ENCODE measurements around the gene SMIM33.

The SMIM33 gene

GRCh38 chr5:139462586-139463276 is 8.1 kb upstream of the SMIM33 start, which contains the start of gene ECSCR:
TSS of gene ECSCR (minus strand) at chr5:139462743. CDS start at chr5:139462670, 73 bp downstream.
- no peak within 1 kb of the TSS for H3K4me3 ChIP-seq (ENCODE audit: low read depth, low read length)
- no peak for TF ChIP-seq CTCF (IDR thresholded peaks at IDR 0.05; ENCODE audit: low read depth, low read length, missing control alignments)
- DNase-seq (ENCODE audit: low read depth): no peak

GRCh38 chr5:139468421-139468931 is 2.3 kb upstream of the SMIM33 start:
- DNase-seq (ENCODE audit: low read depth): no peak
- H3K4me3 ChIP-seq (ENCODE audit: low read depth, low read length): no peak overlapping the region
- no peak for TF ChIP-seq CTCF (IDR thresholded peaks at IDR 0.05; ENCODE audit: low read depth, low read length, missing control alignments)

- H3K4me3 ChIP-seq (ENCODE audit: low read depth, low read length): no peak overlapping the region
- no peak for DNase-seq (ENCODE audit: low read depth)
Measured at GRCh38 chr5:139472386-139473030, 1.7 kb downstream of the SMIM33 start.

GRCh38 chr5:139473105-139473504 is 2.3 kb downstream of the SMIM33 start:
- TF ChIP-seq CTCF (IDR thresholded peaks at IDR 0.05; ENCODE audit: low read depth, low read length, missing control alignments): no peak
- H3K4me3 ChIP-seq (ENCODE audit: low read depth, low read length): no peak overlapping the region
- no peak for DNase-seq (ENCODE audit: low read depth)

More at GRCh38 chr5:139472386-139473030, 1.7 kb downstream of the SMIM33 start:
- TF ChIP-seq CTCF (IDR thresholded peaks at IDR 0.05; ENCODE audit: low read depth, low read length, missing control alignments): no peak

GRCh38 chr5:139473565-139473964 is 2.8 kb downstream of the SMIM33 start:
- no peak for DNase-seq (ENCODE audit: low read depth)
- TF ChIP-seq CTCF (IDR thresholded peaks at IDR 0.05; ENCODE audit: low read depth, low read length, missing control alignments): no peak
- no peak overlapping the region for H3K4me3 ChIP-seq (ENCODE audit: low read depth, low read length)

GRCh38 chr5:139474890-139475791 is 4.3 kb downstream of the SMIM33 start:
- TF ChIP-seq CTCF (IDR thresholded peaks at IDR 0.05; ENCODE audit: low read depth, low read length, missing control alignments): no peak
- no peak for DNase-seq (ENCODE audit: low read depth)

More at GRCh38 chr5:139474890-139475791, 4.3 kb downstream of the SMIM33 start:
- H3K4me3 ChIP-seq (ENCODE audit: low read depth, low read length): no peak overlapping the region

All from GM12864 (cell line).